Measurements from ENCODE around the gene PRDM7.
A peak's percentile ranks its signal among the peaks of the same experiment; 100 is the strongest.
"Not testable (repeated sequence)": the region's sequence is repeated elsewhere in the genome, so short reads cannot be mapped to it uniquely, and the experiment has no call there.

Gene PRDM7

GRCh38 chr16:90072442-90073105, 4.6 kb downstream of the PRDM7 start:
- DNase-seq (ENCODE audit: low read depth, low spot score): no peak

- DNase-seq (ENCODE audit: low read depth, low spot score): no peak
These were observed 6.7 kb downstream of the PRDM7 start for GRCh38 chr16:90070440-90070839.

- DNase-seq (ENCODE audit: low read depth, low spot score): no peak
These were observed 15.7 kb downstream of the PRDM7 start for GRCh38 chr16:90061437-90061836.

GRCh38 chr16:90057738-90058173, 19.4 kb downstream of the PRDM7 start:
- no peak for DNase-seq (ENCODE audit: low read depth, low spot score)

- DNase-seq (ENCODE audit: low read depth, low spot score): not testable (repeated sequence)
These were observed 20.6 kb downstream of the PRDM7 start for GRCh38 chr16:90056521-90056920.

GRCh38 chr16:90055371-90055770, 21.8 kb downstream of the PRDM7 start:
- no peak for DNase-seq (ENCODE audit: low read depth, low spot score)

- no peak for DNase-seq (ENCODE audit: low read depth, low spot score)
These were observed 22.6 kb downstream of the PRDM7 start for GRCh38 chr16:90054554-90054953.

- no peak for DNase-seq (ENCODE audit: low read depth, low spot score)
These were observed 23.1 kb downstream of the PRDM7 start for GRCh38 chr16:90053902-90054500.

GRCh38 chr16:90050969-90051368, 26.2 kb downstream of the PRDM7 start:
- no peak for DNase-seq (ENCODE audit: low read depth, low spot score)

- no peak for DNase-seq (ENCODE audit: low read depth, low spot score)
These were observed 28.3 kb downstream of the PRDM7 start for GRCh38 chr16:90048737-90049330.

- no peak for DNase-seq (ENCODE audit: low read depth, low spot score)
These were observed 28.8 kb downstream of the PRDM7 start for GRCh38 chr16:90048347-90048722.

GRCh38 chr16:90047714-90048346, 29.3 kb downstream of the PRDM7 start:
- no peak for DNase-seq (ENCODE audit: low read depth, low spot score)

- peak; percentile 70 for DNase-seq (ENCODE audit: low read depth, low spot score)
These were observed 30.0 kb downstream of the PRDM7 start for GRCh38 chr16:90046971-90047713.

- no peak for DNase-seq (ENCODE audit: low read depth, low spot score)
These were observed 30.8 kb downstream of the PRDM7 start for GRCh38 chr16:90046122-90046970.

- peak; percentile 68 for DNase-seq (ENCODE audit: low read depth, low spot score)
These were observed 33.0 kb downstream of the PRDM7 start for GRCh38 chr16:90044111-90044551.

- DNase-seq (ENCODE audit: low read depth, low spot score): no peak
These were observed 33.6 kb downstream of the PRDM7 start for GRCh38 chr16:90043526-90043925.

GRCh38 chr16:90042946-90043514, 34.1 kb downstream of the PRDM7 start:
- DNase-seq (ENCODE audit: low read depth, low spot score): no peak

- DNase-seq (ENCODE audit: low read depth, low spot score): no peak
These were observed 35.1 kb downstream of the PRDM7 start for GRCh38 chr16:90041896-90042473.

GRCh38 chr16:90040152-90041023, 36.7 kb downstream of the PRDM7 start:
- no peak for DNase-seq (ENCODE audit: low read depth, low spot score)
